ENCODE measurements around the gene PACS2.

PACS2 gene

GRCh38 chr14:105408592-105408991 is 94.0 kb downstream of the PACS2 start:
- Histone ChIP-seq H3K9ac (ENCODE audit: low read depth, low read length, poor library complexity, severe bottlenecking) (no peak overlapping the region), H3K27me3 (ENCODE audit: insufficient read depth, low read length, poor library complexity, severe bottlenecking) (no peaks in the 10 kb centered on the region), H4K20me1 (ENCODE audit: insufficient read depth, low read length, poor library complexity, severe bottlenecking) (no peaks in the 10 kb centered on the region), H3K4me3 (ENCODE audit: low read length, poor library complexity, severe bottlenecking) (no peak overlapping the region), H3K79me2 (ENCODE audit: insufficient read depth, low read length) (no peaks in the 10 kb centered on the region), H3K9me3 (ENCODE audit: insufficient read depth, low read depth, low read length) (no peaks in the 10 kb centered on the region), H3F3A (ENCODE audit: low read depth) (no peaks in the 10 kb centered on the region), H3K4me2 (ENCODE audit: low read depth, low read length, poor library complexity, severe bottlenecking) (no peak overlapping the region), H3K4me1 (ENCODE audit: insufficient read depth, low read length, poor library complexity, severe bottlenecking) (no peaks in the 10 kb centered on the region), H2AFZ (ENCODE audit: low read length) (no peak overlapping the region), H3K36me3 (ENCODE audit: insufficient read depth, low read length) (no peaks in the 10 kb centered on the region), H3K9me2 (replicated peaks; ENCODE audit: low read depth, low read length) (no peaks in the 10 kb centered on the region)
- TF ChIP-seq EZH2phosphoT487 (IDR thresholded peaks at IDR 0.05; ENCODE audit: borderline replicate concordance) (no peak), CTCF (conservative IDR thresholded peaks at IDR 0.05; ENCODE audit: low read length) (no peak)

GRCh38 chr14:105409364-105409763 is 94.8 kb downstream of the PACS2 start:
- no peak overlapping the region for H2AFZ ChIP-seq (ENCODE audit: low read length)
- no peaks in the 10 kb centered on the region for H3K9me2 ChIP-seq (replicated peaks; ENCODE audit: low read depth, low read length)
- no peaks in the 10 kb centered on the region for H3K27me3 ChIP-seq (ENCODE audit: insufficient read depth, low read length, poor library complexity, severe bottlenecking)
- no peak overlapping the region for H3K4me3 ChIP-seq (ENCODE audit: low read length, poor library complexity, severe bottlenecking)
- no peaks in the 10 kb centered on the region for H4K20me1 ChIP-seq (ENCODE audit: insufficient read depth, low read length, poor library complexity, severe bottlenecking)
- H3F3A ChIP-seq (ENCODE audit: low read depth): no peaks in the 10 kb centered on the region
- no peak overlapping the region for H3K4me2 ChIP-seq (ENCODE audit: low read depth, low read length, poor library complexity, severe bottlenecking)
- H3K79me2 ChIP-seq (ENCODE audit: insufficient read depth, low read length): no peaks in the 10 kb centered on the region
- H3K4me1 ChIP-seq (ENCODE audit: insufficient read depth, low read length, poor library complexity, severe bottlenecking): no peaks in the 10 kb centered on the region
- no peaks in the 10 kb centered on the region for H3K36me3 ChIP-seq (ENCODE audit: insufficient read depth, low read length)
- no peak for TF ChIP-seq EZH2phosphoT487 (IDR thresholded peaks at IDR 0.05; ENCODE audit: borderline replicate concordance)
- TF ChIP-seq CTCF (conservative IDR thresholded peaks at IDR 0.05; ENCODE audit: low read length): no peak
- H3K9me3 ChIP-seq (ENCODE audit: insufficient read depth, low read depth, low read length): no peaks in the 10 kb centered on the region
- no peak overlapping the region for H3K9ac ChIP-seq (ENCODE audit: low read depth, low read length, poor library complexity, severe bottlenecking)

- H3K27me3 ChIP-seq (ENCODE audit: insufficient read depth, low read length, poor library complexity, severe bottlenecking): no peaks in the 10 kb centered on the region
- H4K20me1 ChIP-seq (ENCODE audit: insufficient read depth, low read length, poor library complexity, severe bottlenecking): no peaks in the 10 kb centered on the region
- no peak for TF ChIP-seq EZH2phosphoT487 (IDR thresholded peaks at IDR 0.05; ENCODE audit: borderline replicate concordance)
- TF ChIP-seq CTCF (conservative IDR thresholded peaks at IDR 0.05; ENCODE audit: low read length): no peak
- H3K4me1 ChIP-seq (ENCODE audit: insufficient read depth, low read length, poor library complexity, severe bottlenecking): peaks cover 4% of the 10 kb centered on the region
- H3K36me3 ChIP-seq (ENCODE audit: insufficient read depth, low read length): no peaks in the 10 kb centered on the region
- no peaks in the 10 kb centered on the region for H3K9me2 ChIP-seq (replicated peaks; ENCODE audit: low read depth, low read length)
- no peak overlapping the region for H2AFZ ChIP-seq (ENCODE audit: low read length)
- H3K4me2 ChIP-seq (ENCODE audit: low read depth, low read length, poor library complexity, severe bottlenecking): no peak overlapping the region
- no peak overlapping the region for H3K9ac ChIP-seq (ENCODE audit: low read depth, low read length, poor library complexity, severe bottlenecking)
- H3F3A ChIP-seq (ENCODE audit: low read depth): no peaks in the 10 kb centered on the region
- H3K4me3 ChIP-seq (ENCODE audit: low read length, poor library complexity, severe bottlenecking): no peak overlapping the region
- H3K9me3 ChIP-seq (ENCODE audit: insufficient read depth, low read depth, low read length): no peaks in the 10 kb centered on the region
- no peaks in the 10 kb centered on the region for H3K79me2 ChIP-seq (ENCODE audit: insufficient read depth, low read length)
Measured at GRCh38 chr14:105410642-105411016, 96.1 kb downstream of the PACS2 start.
